Right lobe of liver (tissue), 6 donors: ENCODE results near the gene KAT7. TPM values are rescaled to one million over a fixed set of nuclear protein-coding genes. Genes with fewer than 3 reads are reported as not detected.

Experiments
- ATAC-seq, 4 donors: fragments of 200-7000 bp; cut with Tn5 transposase; one replicate each; pipeline ENCODE4 v1.9.1; 2020; ENCODE audit warnings: mild to moderate bottlenecking in 4 of 4, moderate library complexity in 4 of 4
- DNase-seq, 3 donors: peaks; one replicate each; pipeline ENCODE4 v3.0.0-alpha.2; 2020
- H3K27ac ChIP-seq, 3 donors: fragments of 200-600 bp; one replicate each; pipeline ENCODE4 v1.8.0; 2022
- H3K27me3 ChIP-seq, 2 donors: fragments of 200-600 bp; one replicate each; pipeline ENCODE4 v1.8.0; 2022
- H3K36me3 ChIP-seq, 4 donors: fragments of 200-600 bp; sonication (generic) in 1 of 4; one replicate each; pipeline versions ENCODE4 v1.5.1 to v1.8.0; 2017 to 2022; ENCODE audit warnings: control low read depth in 1 of 4
- H3K4me1 ChIP-seq, 4 donors: fragments of 200-600 bp; sonication (generic) in 1 of 4; one replicate each; pipeline versions ENCODE4 v1.5.1 to v1.8.0; 2017 to 2022; ENCODE audit warnings: control low read depth in 1 of 4
- H3K4me3 ChIP-seq, 3 donors: fragments of 200-600 bp; one replicate each; pipeline ENCODE4 v1.8.0; 2022
- H3K9me3 ChIP-seq, 4 donors: fragments of 200-600 bp; sonication (generic) in 1 of 4; one replicate each; pipeline versions ENCODE4 v1.5.1 to v1.8.0; 2017 to 2022; ENCODE audit warnings: control low read depth in 1 of 4
- CTCF ChIP-seq, 4 donors: fragments of 200-600 bp in 3 of 4; fragments of 450-650 bp in 1 of 4; IDR thresholded peaks; one replicate each; pipeline versions ENCODE4 v1.5.1 to v1.8.0; 2016 to 2022; ENCODE audit warnings: antibody characterized with exemption in 4 of 4, mild to moderate bottlenecking in 2 of 4
- POLR2A ChIP-seq: fragments of 450-650 bp; IDR thresholded peaks from one replicate; pipeline ENCODE4 v1.6.1; 2017; ENCODE audit warnings: antibody characterized with exemption, mild to moderate bottlenecking
- WGBS: methylation state at CpG from one replicate; pipeline ENCODE4 v1.1.6; 2018; ENCODE audit warnings: low coverage, low lambda C conversion rate; ENCODE audit not compliant: insufficient coverage; ENCODE audit errors: missing lambda C conversion rate; 5-methylcytosine and 5-hydroxymethylcytosine counted together
- intact Hi-C, 2 donors: fragments of 100-400 bp; cut with DNase I; formaldehyde crosslinking; loops; one replicate each; pipeline versions ENCODE4 v1.11.2 to v1.14.1; 2022
- total RNA-seq, 6 experiments: library from RNA; depleted of rRNA in 2 of 6; stranded (reverse); fragments of >200 nt in 2 of 6; fragmentation: NEBNext Ultra II Directional in 3 of 6; extraction: Animal tissue kit (Norgen Biotek cat#: 25700) in 3 of 6; gene quantifications; one replicate each; pipeline versions ENCODE4 v1.1.0 to v1.2.4, GENCODE V29; 2016 to 2023
- donor health status: DM: no; HTN: yes; CAD: no.
- donor health status: DM: no; HTN: no; CAD: no.
- donor health status: DM: no; HTN: no; CAD: no.
- donor health status: DM: no; HTN: yes; CAD: no.
- donor health status: DM: no; HTN: yes; CAD: no.

Gene KAT7
- total RNA-seq, 6 experiments from 2014 or later = 10.8 to 21.3 (median 15.2) TPM

DNA sequence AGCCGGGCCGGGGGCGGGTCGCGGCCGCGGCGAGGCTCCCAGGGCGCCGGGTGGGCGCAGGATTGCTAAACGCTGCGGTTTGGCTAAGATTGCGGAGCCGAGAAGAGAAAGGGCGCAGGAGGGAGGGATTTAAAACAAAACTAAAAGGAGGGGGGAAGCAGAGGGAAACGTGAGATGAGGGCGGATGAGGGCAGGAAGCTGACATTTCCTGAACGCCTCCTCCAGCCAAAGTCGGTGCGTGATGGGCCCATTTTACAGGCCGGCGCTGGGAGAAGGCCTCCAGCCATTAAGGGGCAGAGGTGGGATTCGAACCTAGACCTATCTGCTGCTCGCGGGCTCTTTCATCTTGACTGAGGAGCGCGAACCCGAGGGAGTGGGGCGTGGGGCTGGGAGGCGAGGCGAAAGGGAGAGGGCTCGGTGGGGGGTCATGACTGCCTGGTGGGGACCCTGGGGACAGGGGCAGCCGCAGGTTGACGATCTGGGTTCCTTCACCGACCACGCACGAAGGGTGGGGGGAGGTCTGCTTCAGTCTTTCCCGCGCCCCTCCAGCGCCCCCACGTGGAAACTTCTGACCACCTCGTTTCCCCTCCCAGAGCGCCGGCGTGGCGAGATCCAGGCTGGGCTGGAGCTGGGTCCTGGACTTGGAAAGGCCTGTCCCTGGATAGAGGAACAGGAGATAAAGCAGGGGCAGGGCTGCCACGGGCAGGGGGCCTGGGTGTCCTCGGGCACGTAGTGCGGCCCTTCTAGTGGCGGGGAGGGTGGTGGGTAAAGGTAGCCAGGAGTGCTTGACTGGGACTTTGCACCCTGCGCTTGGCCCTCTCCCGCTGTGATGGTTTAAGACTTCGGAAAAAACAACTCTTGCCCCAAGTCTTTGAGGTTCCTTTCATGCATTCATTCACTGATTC lies 63.2 kb downstream of the KAT7 start:
- TF ChIP-seq POLR2A (peak; percentile 20), CTCF (IDR thresholded peaks at IDR 0.05) (peak; percentile 30 to 63 (median 46))
- DNase-seq (peak; percentile 61 to 72 (median 70)), ATAC-seq (peak; percentile 60 to 72 (median 66))
- no peaks in the 10 kb centered on the region for H3K36me3 ChIP-seq
- no peaks in the 10 kb centered on the region for H3K27me3 ChIP-seq
- 5% methylated on average over 23 of the region's 55 CpGs for WGBS
- peak overlapping the region in 1 of 3 donors; percentile 41 for H3K27ac ChIP-seq
- H3K4me3 ChIP-seq = peak overlapping the region; percentile 29 to 53 (median 34)
- H3K9me3 ChIP-seq = no peaks in the 10 kb centered on the region
- H3K4me1 ChIP-seq = peaks cover 0 to 4% (median 0%) of the 10 kb centered on the region in 4 donors
- intact Hi-C loops = no loop called here

- DNase-seq (no peak), ATAC-seq (no peak)
- TF ChIP-seq POLR2A (no peak), CTCF (IDR thresholded peaks at IDR 0.05) (no peak)
- no peak overlapping the region for H3K4me3 ChIP-seq
- peaks cover 0 to 4% (median 0%) of the 10 kb centered on the region in 4 donors for H3K4me1 ChIP-seq
- intact Hi-C loops = no loop called here
- no peaks in the 10 kb centered on the region for H3K9me3 ChIP-seq
- 50% methylated on average over 2 of the region's 10 CpGs for WGBS
- H3K27me3 ChIP-seq = no peaks in the 10 kb centered on the region
- no peaks in the 10 kb centered on the region for H3K36me3 ChIP-seq
- no peak overlapping the region for H3K27ac ChIP-seq
Observed at GRCh38 chr17:49853470-49854015, 65.1 kb downstream of the KAT7 start.

DNA sequence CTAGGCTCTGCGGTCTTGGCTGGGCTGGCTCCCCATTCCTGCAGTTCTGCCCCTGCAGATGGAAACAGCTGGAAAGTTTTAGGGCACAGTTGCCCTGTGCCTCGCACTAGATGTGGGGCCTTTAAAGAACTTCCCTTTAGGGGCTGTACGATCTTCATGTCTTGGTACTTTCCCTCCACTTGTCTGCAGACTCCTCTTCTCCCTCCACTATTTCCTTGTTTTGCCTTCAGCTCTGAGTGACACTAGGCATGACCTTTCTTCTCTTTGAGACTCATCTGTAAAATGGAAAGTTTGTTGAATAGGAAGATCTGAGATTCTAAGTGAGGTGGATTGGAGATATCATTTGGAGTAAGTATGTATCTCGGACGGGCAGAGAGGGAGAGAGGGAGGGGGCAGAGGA lies 65.6 kb downstream of the KAT7 start:
- no peak for ATAC-seq
- DNase-seq = no peak
- Histone ChIP-seq H3K36me3 (no peaks in the 10 kb centered on the region), H3K4me3 (no peak overlapping the region), H3K27me3 (no peaks in the 10 kb centered on the region), H3K27ac (no peak overlapping the region), H3K9me3 (no peaks in the 10 kb centered on the region), H3K4me1 (peaks cover 0 to 4% (median 0%) of the 10 kb centered on the region in 4 donors)
- no peak for TF ChIP-seq CTCF (IDR thresholded peaks at IDR 0.05)
- TF ChIP-seq POLR2A = no peak
- intact Hi-C loops = no loop called here
- WGBS = 67% methylated on average over 3 of the region's 5 CpGs

DNA sequence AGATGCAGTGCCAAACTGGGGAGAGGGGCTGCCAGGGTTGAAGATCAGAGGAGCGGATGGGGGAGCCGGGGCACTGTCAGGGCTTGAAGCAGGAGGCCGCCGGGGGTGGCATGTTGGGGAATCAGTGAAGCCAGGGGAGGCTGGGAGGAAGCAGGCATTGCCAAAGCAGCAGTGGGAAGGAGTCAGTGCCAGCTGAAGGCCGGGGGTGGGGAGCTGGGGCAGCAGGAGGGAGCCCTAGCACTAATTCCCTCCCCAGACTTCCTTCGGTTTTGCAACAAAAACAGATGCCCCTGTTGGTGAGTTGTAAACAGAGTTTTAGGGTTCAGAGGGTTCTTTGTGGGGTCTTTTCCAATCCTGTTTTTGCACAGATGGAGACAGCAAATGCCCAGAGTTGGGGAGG lies 70.3 kb downstream of the KAT7 start:
- TF ChIP-seq POLR2A (no peak), CTCF (IDR thresholded peaks at IDR 0.05) (no peak)
- intact Hi-C loops = no loop called here
- no peak for ATAC-seq
- 29% methylated on average over 4 of the region's 6 CpGs for WGBS
- no peaks in the 10 kb centered on the region for H3K4me1 ChIP-seq
- no peak for DNase-seq
- no peaks in the 10 kb centered on the region for H3K9me3 ChIP-seq
- no peaks in the 10 kb centered on the region for H3K27me3 ChIP-seq
- H3K36me3 ChIP-seq = no peaks in the 10 kb centered on the region
- no peak overlapping the region for H3K27ac ChIP-seq
- no peak overlapping the region for H3K4me3 ChIP-seq
